HAP-1 (cell line): ENCODE results near the gene DSTYK.

Experiments used
- DNase-seq, 2 experiments: peaks; one replicate each; pipeline ENCODE4 v3.0.0-alpha.2; 2016 to 2020; ENCODE audit warnings: low spot score in 2 of 2
- H3K27me3 ChIP-seq: fragments of 250-450 bp; sonication (Bioruptor Pico); 2 replicates; pipeline ENCODE4 v1.5.1; 2020; ENCODE audit warnings: low read depth, mild to moderate bottlenecking, moderate library complexity
- H3K36me3 ChIP-seq: fragments of 250-450 bp; sonication (Bioruptor Pico); replicated peaks from 2 replicates; pipeline ENCODE4 v1.5.1; 2020; ENCODE audit warnings: mild to moderate bottlenecking
- H3K4me1 ChIP-seq: fragments of 250-450 bp; sonication (Bioruptor Pico); 2 replicates; pipeline ENCODE4 v1.5.1; 2020; ENCODE audit warnings: mild to moderate bottlenecking
- H3K4me3 ChIP-seq: fragments of 250-450 bp; sonication (Bioruptor Pico); 2 replicates; pipeline ENCODE4 v1.5.1; 2020; ENCODE audit warnings: mild to moderate bottlenecking, moderate library complexity
- H3K9me3 ChIP-seq: fragments of 250-450 bp; sonication (Bioruptor Pico); 2 replicates; pipeline ENCODE4 v1.5.1; 2020; ENCODE audit warnings: mild to moderate bottlenecking, moderate library complexity
- in situ Hi-C: fragments of 300-500 bp; cut with MboI; formaldehyde crosslinking; loops from 3 replicates; pipeline ENCODE4 v1.14.3; 2020; ENCODE audit warnings: low sequenced_read_pairs, inconsistent platforms, mixed read lengths

DSTYK gene

DNA sequence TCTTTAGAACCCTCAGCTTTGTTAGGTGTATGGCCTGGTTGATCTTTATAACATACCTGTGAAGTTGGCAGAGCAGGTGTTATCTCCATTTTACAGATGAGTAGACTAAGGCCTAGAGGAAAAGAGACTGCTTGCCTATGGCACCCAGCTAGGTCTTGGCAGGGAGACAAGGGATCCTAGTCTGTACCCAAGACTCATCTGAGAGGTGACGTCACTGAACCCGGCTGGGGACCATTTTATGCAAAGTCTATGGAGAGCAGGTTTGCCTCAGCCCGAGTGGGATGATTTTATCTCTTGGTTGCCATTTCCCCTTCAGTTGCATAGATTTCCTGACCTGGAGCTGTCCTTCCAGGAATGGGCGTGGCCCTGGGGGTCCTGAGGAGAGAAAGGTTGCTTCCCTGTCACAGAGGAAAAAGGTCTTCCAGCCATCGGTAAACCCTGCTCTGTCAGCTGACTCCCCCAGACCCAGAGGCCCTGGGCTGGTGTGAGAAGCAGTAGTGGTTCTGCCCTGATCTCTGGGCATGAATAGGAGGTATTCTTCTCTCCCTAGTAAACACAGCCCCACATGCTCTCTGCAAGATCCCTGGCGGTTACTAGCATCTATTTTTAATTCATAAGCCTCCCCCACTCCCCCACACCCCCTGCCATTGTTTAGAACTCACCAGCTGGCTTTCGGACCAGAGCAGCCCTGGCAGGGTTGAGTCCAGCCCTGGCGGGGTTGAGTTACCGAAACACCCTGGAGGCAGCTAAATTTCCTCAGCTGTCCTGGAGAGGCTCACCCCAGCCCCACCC lies 35.8 kb upstream of the DSTYK start:
- Histone ChIP-seq H3K9me3 (no peaks in the 10 kb centered on the region), H3K27me3 (no peaks in the 10 kb centered on the region), H3K4me1 (no peaks in the 10 kb centered on the region), H3K36me3 (no peaks in the 10 kb centered on the region), H3K4me3 (no peak overlapping the region)
- DNase-seq, result peak in 1 of 2 experiments; percentile 47
- in situ Hi-C loops, result no loop called here

GRCh38 chr1:205246351-205247119 lies 35.0 kb upstream of the DSTYK start:
- Histone ChIP-seq H3K36me3 (no peaks in the 10 kb centered on the region), H3K4me1 (no peaks in the 10 kb centered on the region), H3K27me3 (no peaks in the 10 kb centered on the region), H3K9me3 (no peaks in the 10 kb centered on the region), H3K4me3 (no peak overlapping the region)
- DNase-seq, result no peak
- in situ Hi-C loops, result no loop called here

DNA sequence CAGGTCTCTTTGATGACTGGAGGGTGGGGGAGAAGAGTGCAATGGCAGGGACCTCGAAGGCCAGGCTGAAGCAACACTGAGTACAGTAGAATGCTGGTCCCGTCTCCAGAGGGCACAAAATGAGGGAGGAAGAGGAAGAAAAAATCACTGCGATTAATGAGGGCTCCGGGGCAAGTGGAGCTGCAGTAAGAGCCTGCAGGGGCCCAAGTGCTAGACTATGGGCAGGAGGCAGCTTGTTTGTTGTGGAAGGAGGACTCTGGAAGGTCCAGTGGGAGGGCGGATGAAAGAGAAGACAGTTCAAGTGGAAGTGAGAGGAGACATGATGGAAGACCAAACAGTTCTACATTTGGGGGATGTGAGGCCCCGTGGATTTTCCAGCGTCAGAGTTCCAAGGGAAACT lies 33.6 kb upstream of the DSTYK start:
- Histone ChIP-seq H3K27me3 (no peaks in the 10 kb centered on the region), H3K4me3 (no peak overlapping the region), H3K9me3 (no peaks in the 10 kb centered on the region), H3K4me1 (no peaks in the 10 kb centered on the region), H3K36me3 (no peaks in the 10 kb centered on the region)
- in situ Hi-C loops, result no loop called here
- no peak for DNase-seq

GRCh38 chr1:205244384-205244783 lies 32.9 kb upstream of the DSTYK start:
- DNase-seq, result no peak
- Histone ChIP-seq H3K4me3 (no peak overlapping the region), H3K36me3 (no peaks in the 10 kb centered on the region), H3K4me1 (no peaks in the 10 kb centered on the region), H3K9me3 (no peaks in the 10 kb centered on the region), H3K27me3 (no peaks in the 10 kb centered on the region)
- in situ Hi-C loops, result no loop called here

DNA sequence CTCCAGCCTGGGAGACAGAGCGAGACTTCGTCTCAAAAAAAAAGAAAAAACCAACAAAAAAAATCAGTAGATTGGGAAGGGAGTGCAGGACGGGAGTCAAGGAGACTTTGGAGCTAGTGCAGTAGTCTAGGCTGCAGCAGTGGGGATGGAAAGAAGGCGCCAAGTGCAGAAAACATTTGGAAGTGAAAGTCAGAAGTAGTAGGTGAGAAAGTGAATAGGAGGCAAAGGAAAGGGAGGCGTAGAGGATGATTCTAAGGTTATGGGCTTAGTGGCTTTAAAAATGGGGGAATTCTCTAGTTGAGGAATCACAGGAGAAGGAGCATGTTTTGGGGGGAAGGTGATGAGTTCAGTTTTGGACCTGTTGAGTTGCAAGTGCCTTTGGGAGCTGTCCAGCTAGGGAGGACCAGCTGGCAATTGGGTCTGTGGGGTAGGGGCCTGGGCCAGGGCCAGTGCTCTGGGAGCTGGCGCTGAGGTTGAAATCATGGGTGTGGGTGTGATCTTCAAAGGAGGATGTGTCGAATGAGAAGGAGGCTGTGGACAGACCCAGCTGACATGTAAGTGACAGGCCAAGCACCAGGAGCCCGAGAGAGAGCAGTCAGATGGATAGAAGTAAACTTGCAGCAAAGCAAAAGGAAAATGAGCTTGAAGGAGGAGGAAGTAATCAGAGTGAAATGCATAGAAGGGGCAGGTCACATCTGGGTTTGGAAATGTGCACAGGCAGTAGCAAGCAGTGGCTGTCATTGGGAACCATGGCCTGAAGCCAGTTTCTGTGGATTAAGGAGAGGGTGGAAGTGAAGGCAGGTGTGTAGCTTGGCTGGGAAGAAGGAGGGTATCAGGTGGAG lies 32.1 kb upstream of the DSTYK start:
- H3K36me3 ChIP-seq, result no peaks in the 10 kb centered on the region
- H3K9me3 ChIP-seq, result no peaks in the 10 kb centered on the region
- no peaks in the 10 kb centered on the region for H3K4me1 ChIP-seq
- DNase-seq, result no peak
- H3K27me3 ChIP-seq, result no peaks in the 10 kb centered on the region
- H3K4me3 ChIP-seq, result no peak overlapping the region
- in situ Hi-C loops, result no loop called here

- no peak overlapping the region for H3K4me3 ChIP-seq
- no peaks in the 10 kb centered on the region for H3K36me3 ChIP-seq
- DNase-seq, result no peak
- H3K27me3 ChIP-seq, result no peaks in the 10 kb centered on the region
- in situ Hi-C loops, result no loop called here
- H3K9me3 ChIP-seq, result no peaks in the 10 kb centered on the region
- H3K4me1 ChIP-seq, result no peaks in the 10 kb centered on the region
These were observed 30.0 kb upstream of the DSTYK start for GRCh38 chr1:205241366-205242030.

GRCh38 chr1:205240569-205240968 lies 29.1 kb upstream of the DSTYK start:
- no peaks in the 10 kb centered on the region for H3K27me3 ChIP-seq
- H3K9me3 ChIP-seq, result no peaks in the 10 kb centered on the region
- no peaks in the 10 kb centered on the region for H3K36me3 ChIP-seq
- no peak for DNase-seq
- no peaks in the 10 kb centered on the region for H3K4me1 ChIP-seq
- no peak overlapping the region for H3K4me3 ChIP-seq
- in situ Hi-C loops, result no loop called here

DNA sequence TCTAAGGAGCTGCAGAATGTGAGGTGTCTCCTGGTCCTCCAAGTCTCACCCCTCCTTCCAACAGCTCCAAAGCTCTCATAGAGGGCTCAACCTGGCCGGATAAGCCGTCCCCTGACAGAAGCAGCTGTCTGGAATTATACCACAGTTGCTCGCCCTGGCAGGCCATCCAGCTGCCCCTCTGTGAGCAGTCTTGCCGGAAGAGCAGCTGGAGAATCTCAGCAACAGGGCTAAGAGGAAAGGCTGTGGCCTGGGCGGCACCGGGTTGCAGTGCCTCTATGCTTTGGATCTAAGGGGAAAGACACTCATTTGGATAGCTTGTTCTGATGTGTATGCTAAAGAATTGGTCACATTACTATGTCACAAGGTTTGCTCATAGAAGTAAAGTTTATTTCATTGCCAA lies 28.6 kb upstream of the DSTYK start:
- no peaks in the 10 kb centered on the region for H3K4me1 ChIP-seq
- no peak for DNase-seq
- H3K36me3 ChIP-seq, result no peaks in the 10 kb centered on the region
- no peaks in the 10 kb centered on the region for H3K9me3 ChIP-seq
- in situ Hi-C loops, result no loop called here
- no peaks in the 10 kb centered on the region for H3K27me3 ChIP-seq
- H3K4me3 ChIP-seq, result no peak overlapping the region

DNA sequence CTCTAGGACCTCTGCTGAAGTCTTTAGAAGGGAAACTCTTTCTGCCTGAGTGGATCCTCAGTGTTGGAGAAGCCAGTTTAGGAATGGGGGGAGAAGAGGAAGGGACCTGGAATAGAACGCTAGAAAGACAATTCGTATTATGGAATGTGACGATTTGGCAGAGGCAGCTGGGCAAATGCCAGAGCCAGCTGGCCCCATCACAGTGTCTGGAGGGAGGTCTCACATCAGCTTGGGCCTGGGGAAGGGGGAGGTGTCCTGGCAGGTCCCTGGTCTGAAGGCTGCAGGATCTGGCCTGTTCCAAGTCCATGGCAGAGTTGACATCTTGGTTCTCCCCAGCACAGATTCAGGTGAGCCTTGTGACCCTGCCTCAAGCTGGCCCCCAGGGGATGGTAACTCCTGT lies 27.6 kb upstream of the DSTYK start:
- in situ Hi-C loops, result no loop called here
- no peak overlapping the region for H3K4me3 ChIP-seq
- H3K36me3 ChIP-seq, result no peaks in the 10 kb centered on the region
- no peaks in the 10 kb centered on the region for H3K9me3 ChIP-seq
- no peaks in the 10 kb centered on the region for H3K4me1 ChIP-seq
- no peak for DNase-seq
- no peaks in the 10 kb centered on the region for H3K27me3 ChIP-seq

GRCh38 chr1:205237526-205238484 lies 26.3 kb upstream of the DSTYK start:
- H3K4me3 ChIP-seq, result no peak overlapping the region
- no peaks in the 10 kb centered on the region for H3K9me3 ChIP-seq
- DNase-seq, result no peak
- no peaks in the 10 kb centered on the region for H3K4me1 ChIP-seq
- H3K36me3 ChIP-seq, result no peaks in the 10 kb centered on the region
- H3K27me3 ChIP-seq, result no peaks in the 10 kb centered on the region
- in situ Hi-C loops, result no loop called here

- Histone ChIP-seq H3K27me3 (no peaks in the 10 kb centered on the region), H3K4me1 (no peaks in the 10 kb centered on the region), H3K4me3 (no peak overlapping the region), H3K36me3 (no peaks in the 10 kb centered on the region), H3K9me3 (no peaks in the 10 kb centered on the region)
- DNase-seq, result no peak
- in situ Hi-C loops, result no loop called here
These were observed 25.5 kb upstream of the DSTYK start for GRCh38 chr1:205236951-205237475.

- H3K27me3 ChIP-seq, result no peaks in the 10 kb centered on the region
- H3K36me3 ChIP-seq, result no peaks in the 10 kb centered on the region
- H3K4me1 ChIP-seq, result no peaks in the 10 kb centered on the region
- H3K9me3 ChIP-seq, result no peaks in the 10 kb centered on the region
- no peak overlapping the region for H3K4me3 ChIP-seq
- no peak for DNase-seq
- in situ Hi-C loops, result no loop called here
These were observed 25.0 kb upstream of the DSTYK start for GRCh38 chr1:205236526-205236925.
